Camera-type eye (tissue), 1 donor: ENCODE results near the gene IL17REL. TPM values are rescaled to one million over a fixed set of nuclear protein-coding genes. Genes with fewer than 3 reads are reported as not detected.

Source experiments
- total RNA-seq: library from RNA; depleted of rRNA; stranded (reverse); fragments of >200 nt; gene quantifications from one replicate; pipeline ENCODE4 v1.2.3, GENCODE V29; 2014

IL17REL gene
- total RNA-seq, result 0.55 TPM

DNA sequence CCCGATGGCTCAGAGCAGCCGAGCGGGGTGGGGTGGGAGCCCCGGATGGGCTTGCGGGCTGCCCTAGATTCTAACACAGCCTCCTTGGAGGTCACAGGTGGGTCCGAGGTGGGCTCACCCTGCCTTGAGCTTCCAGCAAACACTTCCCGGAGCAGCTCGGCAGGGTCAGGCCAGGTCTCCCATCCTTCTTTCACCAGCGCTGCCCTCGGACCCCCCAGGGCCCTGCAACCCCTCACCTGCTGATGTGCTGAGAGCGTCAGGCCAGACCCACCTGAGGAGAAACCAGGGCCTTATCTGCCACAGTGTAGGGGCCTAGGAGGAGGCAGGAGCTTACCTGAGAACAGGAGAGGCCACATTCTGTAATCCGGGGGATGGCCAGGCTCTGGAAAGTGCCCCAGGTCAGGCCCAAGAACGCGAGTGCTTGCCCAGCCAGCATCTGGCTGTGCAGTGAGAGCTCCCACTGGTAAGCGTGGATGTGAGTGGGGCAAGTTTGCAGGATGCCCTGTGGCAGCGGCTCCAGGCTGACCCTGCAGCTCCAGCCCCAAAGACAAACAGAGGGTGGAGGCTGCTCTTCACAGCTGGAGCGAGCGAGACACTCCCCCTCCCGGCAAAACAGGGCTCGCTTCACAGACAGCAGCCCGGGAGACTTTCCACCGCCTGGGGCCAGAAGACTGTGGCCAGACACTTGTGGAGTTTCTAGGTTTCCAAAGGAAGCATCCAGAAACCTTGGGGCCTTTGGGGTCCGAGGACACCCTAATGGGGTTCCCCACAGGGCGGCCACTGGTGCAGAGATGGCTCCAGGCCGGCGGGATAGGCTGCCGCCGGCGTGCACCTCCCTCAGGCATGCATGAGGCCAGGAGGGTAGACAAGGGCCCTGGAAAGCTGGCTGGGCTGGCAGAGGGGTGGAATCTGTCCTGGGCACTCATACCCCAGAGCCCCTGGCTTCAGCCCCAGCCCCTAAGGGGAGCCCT lies at the start of gene IL17REL:
TSS of gene IL17REL (minus strand) at position 555 of the 971 bp plus-strand sequence. CDS start at position 436, 119 bp downstream.

DNA sequence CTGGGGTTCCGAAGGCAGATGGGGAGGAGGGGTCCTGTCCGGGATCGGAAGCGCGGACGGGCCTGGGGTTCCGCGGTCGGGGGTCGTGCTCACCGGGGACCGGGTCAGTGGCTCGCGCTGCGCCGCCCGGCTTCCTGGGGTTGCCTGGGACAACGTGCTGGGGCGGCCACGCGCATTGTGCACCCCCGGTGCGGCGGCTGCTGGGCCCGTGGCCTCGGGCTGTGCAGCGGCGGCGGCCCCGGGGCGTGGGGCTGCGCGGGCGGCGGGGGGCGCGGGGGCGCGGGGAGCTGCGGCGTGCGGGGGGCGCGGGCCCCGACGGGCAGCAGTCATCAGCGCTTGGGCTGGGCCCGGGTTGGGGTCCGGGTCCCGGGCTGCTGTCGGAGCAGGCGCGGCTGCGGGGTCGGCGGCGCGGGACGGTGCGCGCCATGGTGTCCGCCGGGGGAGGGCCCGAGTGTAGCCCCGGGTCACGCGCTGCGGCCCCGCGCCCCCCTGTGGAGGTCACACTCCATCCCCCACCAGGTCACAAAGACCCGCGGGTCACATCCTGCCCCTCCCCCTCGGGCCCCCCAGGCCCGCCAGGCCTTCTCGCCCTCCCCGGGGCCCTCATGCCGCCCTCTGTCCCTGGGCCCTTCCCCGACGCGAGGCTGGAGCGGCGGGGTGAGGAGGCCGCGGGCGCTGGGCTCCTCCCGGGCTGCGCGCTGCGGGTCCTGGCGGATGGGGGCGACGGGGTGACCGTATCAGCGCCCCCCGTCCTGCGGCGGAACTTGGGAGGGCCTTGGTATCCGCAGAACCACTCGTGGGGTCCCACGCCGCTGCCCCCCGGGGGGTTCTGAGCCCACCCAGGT lies 45.7 kb upstream of the IL17REL start, which contains the start of gene TTLL8:
TSS of gene TTLL8 (minus strand) at position 238 of the 845 bp plus-strand sequence.

GRCh38 chr22:49960159-49961004 lies 52.2 kb downstream of the IL17REL start, which contains the start of gene PIM3:
TSS of gene PIM3 (plus strand) at chr22:49960772. CDS start at chr22:49960948, 176 bp downstream.

Other genes with a start within 250 kb of the IL17REL start
- 66.4 TPM for gene BRD1, start 184.9 kb downstream of the IL17REL start, total RNA-seq
- 24.7 TPM for gene ZBED4, start 158.9 kb downstream of the IL17REL start, total RNA-seq
- 23.3 TPM for gene ALG12, start 94.3 kb downstream of the IL17REL start, total RNA-seq
- 24.4 TPM for gene CRELD2, start 94.1 kb downstream of the IL17REL start, total RNA-seq
- 42.3 TPM for gene PIM3, start 52.0 kb downstream of the IL17REL start, total RNA-seq
- not detected for gene TTLL8, start 45.5 kb upstream of the IL17REL start, total RNA-seq
- 7.2 TPM for gene MLC1, start 72.7 kb upstream of the IL17REL start, total RNA-seq
- 5.6 TPM for gene MOV10L1, start 77.2 kb upstream of the IL17REL start, total RNA-seq
- 2.4 TPM for gene PANX2, start 158.0 kb upstream of the IL17REL start, total RNA-seq
- 17.3 TPM for gene TRABD, start 173.1 kb upstream of the IL17REL start, total RNA-seq
- 17.5 TPM for gene SELENOO, start 188.2 kb upstream of the IL17REL start, total RNA-seq
- gene TUBGCP6, start 232.3 kb upstream of the IL17REL start, total RNA-seq, result 65.6 TPM
- gene HDAC10, start 238.5 kb upstream of the IL17REL start, total RNA-seq, result 30.9 TPM
- gene MAPK12, start 248.9 kb upstream of the IL17REL start, total RNA-seq, result 18.9 TPM